GM12872 (cell line): ENCODE results near the gene KCNJ1.

Source experiments
- CTCF ChIP-seq: IDR thresholded peaks from 3 replicates; pipeline ENCODE4 v1.5.1; 2011; ENCODE audit warnings: low read depth, mild to moderate bottlenecking, low read length, moderate library complexity; ENCODE audit not compliant: insufficient read depth

The KCNJ1 gene

GRCh38 chr11:128868841-128869671 lies 2.0 kb upstream of the KCNJ1 start:
- TF ChIP-seq CTCF: no peak

- no peak for TF ChIP-seq CTCF
Observed at GRCh38 chr11:128865490-128865889, 1.6 kb downstream of the KCNJ1 start.

- no peak for TF ChIP-seq CTCF
Observed at GRCh38 chr11:128862908-128863660, 4.0 kb downstream of the KCNJ1 start.

GRCh38 chr11:128862406-128862805 lies 4.7 kb downstream of the KCNJ1 start:
- no peak for TF ChIP-seq CTCF

- TF ChIP-seq CTCF: no peak
Observed at GRCh38 chr11:128860571-128861361, 6.3 kb downstream of the KCNJ1 start.

GRCh38 chr11:128859563-128860441 lies 7.3 kb downstream of the KCNJ1 start:
- TF ChIP-seq CTCF: peak; percentile 97

- no peak for TF ChIP-seq CTCF
Observed at GRCh38 chr11:128857341-128857740, 9.8 kb downstream of the KCNJ1 start.
